Activated T-helper 9 cell treated with anti-CD3 and anti-CD28 coated beads, Interleukin-2, amount 50 U/mL, for 16 hours (primary cell): ENCODE results near the gene SYNPR.

Experiments used
- DNase-seq: peaks from one replicate; pipeline ENCODE4 v3.0.0-alpha.2; 2020; ENCODE audit warnings: low read depth

The SYNPR gene

DNA sequence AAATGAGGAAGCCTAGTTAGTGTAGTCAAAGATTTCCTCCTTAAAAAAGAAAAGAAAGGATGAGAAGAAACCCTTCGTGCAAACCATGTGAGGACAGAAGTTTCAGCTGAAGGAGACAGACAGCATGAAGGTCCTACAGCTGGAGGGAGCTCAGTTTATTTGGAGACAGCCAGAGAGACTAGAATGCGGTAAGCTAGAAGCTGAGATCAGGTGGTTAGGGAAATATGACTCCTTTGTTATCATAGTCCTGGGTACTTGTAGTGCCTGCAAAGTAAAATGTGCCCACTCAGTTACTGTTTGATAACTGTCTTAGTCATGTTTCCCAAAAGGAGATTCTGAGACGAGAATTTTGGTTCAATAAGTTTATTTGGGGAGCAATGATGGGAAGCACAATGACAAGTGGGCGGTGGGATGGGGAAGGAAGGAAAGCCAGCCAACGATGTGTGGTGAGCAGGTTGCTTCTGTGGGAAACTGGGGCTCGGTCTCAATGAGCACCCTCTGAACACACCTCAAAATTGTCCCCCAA lies 195.6 kb downstream of the SYNPR start:
- DNase-seq = no peak

DNA sequence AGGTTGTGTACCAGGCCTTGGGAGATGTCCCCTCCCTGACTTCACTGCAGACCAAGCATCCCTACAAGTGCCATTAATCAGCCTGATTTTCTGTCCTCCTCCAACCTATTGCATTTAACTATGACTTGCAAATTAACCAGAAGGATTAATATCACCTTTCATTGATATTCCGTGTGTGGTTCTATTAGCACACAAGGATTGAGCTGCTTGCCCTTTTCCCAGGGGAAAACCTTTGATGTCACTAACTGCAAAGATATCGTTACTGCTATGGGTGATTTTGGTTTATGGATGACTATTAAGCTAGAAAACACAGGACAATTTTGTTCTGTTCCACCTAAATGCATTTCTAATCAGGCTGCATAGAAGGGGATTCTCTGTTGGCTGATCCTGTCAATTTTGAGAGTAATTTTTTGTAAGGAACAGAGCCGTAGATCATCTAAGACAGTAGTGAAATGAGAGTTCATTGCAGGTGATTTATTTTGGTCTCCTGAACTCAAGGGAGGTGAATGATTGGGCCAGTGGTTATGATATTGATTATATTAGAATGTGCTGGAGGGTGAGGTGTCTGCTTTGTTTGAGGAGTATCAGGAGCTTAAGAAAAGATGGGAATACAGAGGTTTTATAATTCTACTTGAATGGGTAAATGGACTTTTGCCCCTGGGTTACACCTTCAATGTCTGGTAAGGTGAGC lies 196.9 kb downstream of the SYNPR start:
- DNase-seq = no peak

GRCh38 chr3:63477494-63478129 lies 199.5 kb downstream of the SYNPR start:
- DNase-seq = no peak

DNA sequence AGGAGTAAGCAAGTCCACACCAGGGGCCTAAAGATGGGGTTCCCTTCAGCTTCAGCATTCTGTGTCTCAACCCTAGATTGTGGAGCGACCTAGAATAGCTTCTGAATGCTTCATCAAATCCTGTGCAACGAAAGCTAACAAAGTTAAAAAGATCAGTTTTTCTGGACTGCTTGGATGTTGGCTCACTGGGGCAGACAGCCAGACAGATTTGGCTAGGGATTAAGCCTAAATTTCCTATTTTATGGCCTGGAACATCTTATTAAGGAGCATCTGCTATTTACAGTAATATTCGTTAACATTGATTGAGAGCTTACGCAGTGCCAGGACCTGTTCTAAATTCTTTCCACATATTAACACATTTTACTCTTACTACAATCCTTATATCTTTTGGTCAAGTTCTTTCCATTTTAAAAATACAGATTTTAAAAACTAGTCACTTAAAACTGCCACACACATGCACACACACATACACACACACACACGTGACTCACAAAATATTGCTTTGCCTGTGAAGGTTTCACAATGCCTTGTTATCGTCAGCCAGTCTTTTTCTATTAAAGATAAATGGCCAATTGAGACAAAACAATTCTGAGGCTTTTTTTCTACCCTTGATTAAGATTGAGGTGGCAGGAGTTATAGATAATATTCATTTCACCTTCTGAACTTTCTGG lies 201.0 kb downstream of the SYNPR start:
- no peak for DNase-seq

GRCh38 chr3:63479661-63480035 lies 201.5 kb downstream of the SYNPR start:
- no peak for DNase-seq

GRCh38 chr3:63481627-63482026 lies 203.5 kb downstream of the SYNPR start:
- no peak for DNase-seq

DNA sequence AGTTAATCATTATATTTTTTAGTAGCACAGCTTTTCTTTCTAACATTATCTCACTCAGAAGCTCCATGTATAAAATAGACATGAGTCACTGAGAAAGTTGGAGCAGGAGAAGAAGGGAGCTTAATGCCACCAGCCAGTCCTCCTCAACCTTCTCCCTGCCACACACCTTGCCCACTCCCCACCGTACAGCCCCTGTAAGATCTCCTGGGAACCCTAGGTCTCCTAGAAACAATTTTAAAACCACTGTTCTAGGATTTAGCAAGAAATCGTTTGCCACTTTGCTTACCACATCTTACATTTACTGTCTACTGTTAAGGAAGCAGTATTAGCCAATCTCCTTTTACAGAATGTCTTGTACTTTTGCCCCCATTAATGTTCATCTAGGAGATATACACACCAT lies 204.2 kb downstream of the SYNPR start:
- no peak for DNase-seq

GRCh38 chr3:63492464-63492863 lies 214.4 kb downstream of the SYNPR start:
- DNase-seq = no peak

DNA sequence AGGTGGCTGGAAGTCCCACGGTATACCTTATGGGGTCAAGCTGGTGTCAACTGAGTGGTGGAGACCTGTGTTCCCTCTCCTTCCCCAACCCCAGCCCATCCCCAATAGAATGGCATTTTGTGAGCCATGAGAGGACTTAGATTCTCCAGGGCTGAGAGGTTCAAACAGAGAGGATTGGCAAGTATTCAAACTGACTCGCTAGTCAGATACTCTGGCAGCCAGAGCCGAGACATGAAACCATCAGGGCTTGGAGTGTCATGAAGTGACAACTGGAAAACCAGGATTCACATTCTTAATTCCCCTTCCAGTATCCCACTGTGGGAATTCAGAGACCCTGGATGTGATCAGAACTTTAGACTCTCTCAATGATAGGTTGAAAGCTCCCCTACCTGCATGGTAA lies 215.0 kb downstream of the SYNPR start:
- DNase-seq = no peak

GRCh38 chr3:63494646-63495045 lies 216.5 kb downstream of the SYNPR start:
- DNase-seq = no peak

DNA sequence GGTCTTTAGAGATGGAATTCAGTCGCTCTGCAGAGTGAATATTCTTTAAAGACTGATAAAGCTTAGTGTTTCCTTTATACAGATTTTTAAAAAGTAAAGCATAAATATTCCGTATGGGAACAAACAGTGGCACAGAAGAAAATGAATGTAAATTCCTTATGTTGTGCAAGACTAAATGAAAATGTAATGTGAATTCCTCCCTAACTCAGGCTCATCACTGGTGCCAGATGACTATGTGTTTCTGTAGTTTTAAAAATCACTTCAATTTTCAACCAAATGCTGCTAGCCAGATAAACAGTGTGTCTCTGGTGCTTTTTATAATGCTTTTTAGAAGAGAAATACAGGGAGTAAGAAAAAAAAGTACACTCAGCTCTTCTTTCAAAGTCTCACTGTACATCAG lies 219.5 kb downstream of the SYNPR start:
- DNase-seq = no peak

- DNase-seq = no peak
Measured at GRCh38 chr3:63500196-63500595, 222.1 kb downstream of the SYNPR start.

- no peak for DNase-seq
Measured at GRCh38 chr3:63508305-63508704, 230.2 kb downstream of the SYNPR start.

DNA sequence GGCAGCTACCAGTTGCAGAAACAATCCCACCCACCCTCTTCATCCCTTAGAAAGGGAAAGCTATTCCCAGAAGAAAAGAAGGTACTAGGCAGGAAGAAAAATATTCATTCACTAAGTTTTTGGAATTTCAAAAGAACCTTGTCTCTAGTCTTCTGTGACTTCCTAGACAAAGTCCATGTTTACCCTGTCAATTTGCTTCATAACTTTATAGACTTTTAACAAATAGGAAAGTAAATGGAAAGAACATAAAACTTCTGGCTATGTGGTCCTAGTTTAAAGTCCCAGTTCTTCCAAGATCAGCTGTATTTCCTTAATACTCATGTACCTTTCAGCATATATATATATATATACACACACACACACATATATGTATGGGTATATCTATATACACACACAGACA lies 230.7 kb downstream of the SYNPR start:
- no peak for DNase-seq

DNA sequence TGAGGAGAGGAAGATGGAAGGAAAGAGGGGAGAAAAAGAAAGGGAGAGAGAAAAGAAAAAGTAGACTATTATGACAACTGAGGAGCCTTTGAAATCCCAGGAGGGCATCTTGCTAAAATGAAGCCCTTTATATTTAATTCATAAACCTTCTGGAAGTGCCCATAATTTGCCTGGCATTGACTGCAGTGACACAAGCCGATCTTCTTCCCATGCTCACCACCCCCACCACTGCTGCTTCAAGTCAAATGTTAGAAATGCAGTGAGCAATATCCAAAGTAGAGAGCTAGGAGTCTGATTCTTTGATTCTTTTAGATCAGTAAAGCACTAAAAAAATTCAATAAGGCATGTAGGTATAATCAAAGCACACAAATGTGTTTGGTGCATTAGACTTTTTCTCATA lies 235.7 kb downstream of the SYNPR start:
- no peak for DNase-seq

DNA sequence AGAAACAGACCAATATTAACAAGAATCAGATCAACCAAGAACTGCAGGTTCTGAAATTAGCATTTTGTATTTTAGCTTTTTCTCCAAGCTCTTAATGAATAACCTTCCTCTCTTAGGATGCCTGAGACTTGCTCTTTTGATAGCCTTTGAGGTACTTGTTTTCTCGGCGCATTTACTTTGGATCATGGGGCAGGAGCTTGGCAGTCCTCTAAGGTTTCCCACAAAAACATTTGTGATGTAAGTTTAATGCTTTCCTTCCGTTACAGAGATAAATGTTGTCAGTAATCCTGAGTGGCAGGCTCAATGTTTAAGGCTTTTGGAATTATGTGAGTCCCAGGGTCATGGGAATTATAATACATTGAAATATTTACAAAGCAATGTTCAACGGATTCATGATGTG lies 236.6 kb downstream of the SYNPR start:
- DNase-seq = no peak

DNA sequence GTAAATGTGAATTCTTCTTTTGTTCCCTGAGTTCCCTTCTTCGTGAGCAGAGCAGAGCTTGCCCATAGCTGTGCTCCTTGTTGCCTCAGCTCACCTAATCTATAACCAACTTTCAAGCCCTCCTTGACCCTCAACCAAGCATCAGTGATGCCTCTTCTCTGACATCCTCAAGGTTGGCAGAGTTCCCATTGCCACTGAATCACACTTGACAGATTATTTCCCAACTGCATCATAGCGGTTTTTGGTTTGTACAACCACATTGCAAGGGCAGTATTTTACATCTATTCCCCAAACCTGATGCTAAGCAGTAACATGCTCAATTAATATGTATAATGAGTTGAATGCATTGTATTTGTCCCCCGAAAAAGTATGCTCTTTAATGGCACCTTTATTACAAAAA lies 241.3 kb downstream of the SYNPR start:
- no peak for DNase-seq

DNA sequence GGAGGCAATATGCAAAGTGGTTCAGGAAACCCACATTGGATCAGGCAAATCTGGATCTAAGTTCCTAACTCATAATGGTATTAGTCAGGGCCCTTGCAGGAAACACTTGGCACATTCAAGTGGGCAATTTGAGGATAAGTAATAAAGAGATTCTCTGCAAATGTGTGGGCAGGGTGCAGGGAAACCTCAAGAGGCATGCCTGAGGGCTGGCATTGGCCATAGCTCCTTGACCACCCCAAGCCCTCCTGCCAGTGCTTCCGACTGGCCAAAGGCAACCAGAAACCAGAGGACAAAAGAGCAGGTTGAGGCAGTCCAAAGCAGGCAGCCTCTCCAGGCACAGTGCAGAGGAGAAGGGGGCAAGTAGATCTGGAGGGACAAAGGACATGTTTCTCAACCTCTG lies 243.5 kb downstream of the SYNPR start:
- DNase-seq = no peak

DNA sequence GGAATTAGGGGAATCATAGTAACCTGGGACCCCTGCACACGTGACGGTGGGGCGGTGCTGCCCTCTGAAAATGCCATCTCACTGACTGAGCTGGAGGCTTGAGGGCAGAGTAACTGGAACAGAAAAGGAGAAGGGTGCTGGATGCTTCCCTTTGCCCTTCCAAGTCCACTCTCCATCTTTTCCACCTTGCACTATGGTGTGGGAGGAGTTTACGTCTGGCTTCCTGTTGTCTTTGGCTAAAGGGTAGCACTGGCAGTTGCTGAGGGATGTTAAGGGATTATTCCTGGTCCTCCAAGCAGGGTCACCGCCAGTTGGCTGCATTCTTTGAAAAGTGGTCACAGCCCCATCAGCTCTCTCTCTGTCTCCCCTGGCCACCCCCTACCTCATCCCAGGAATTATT lies 245.0 kb downstream of the SYNPR start:
- no peak for DNase-seq

DNA sequence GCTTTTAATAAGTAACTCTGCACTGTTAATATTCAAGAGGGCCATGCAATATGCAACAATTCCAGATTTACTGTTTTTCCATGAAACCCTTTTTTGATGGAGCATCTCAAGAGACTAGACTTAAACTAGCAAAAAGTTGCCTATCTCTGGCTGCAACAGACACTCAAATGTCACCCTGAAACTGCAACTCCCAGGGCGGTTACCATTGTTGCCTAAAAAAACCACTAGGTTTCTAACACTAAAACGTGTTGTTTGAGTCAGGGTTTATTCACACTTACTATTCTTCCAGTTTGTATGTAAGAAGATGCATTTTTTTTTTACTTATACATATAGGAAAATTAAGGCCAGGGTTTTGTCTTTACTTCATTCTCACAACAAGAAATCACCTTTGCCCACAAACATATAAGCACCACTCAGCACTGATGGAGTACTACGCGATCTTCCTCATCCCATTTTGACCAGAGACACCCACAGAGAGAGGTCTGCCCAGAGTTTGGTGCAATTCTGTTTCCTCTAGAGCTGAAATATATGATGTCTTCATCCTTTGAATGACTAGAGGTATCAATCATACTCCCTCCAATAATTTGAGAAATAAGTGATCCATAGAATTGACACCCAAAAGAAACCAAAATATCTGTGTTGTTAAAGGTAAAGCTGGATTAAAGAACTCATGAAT lies 250.4 kb downstream of the SYNPR start:
- no peak for DNase-seq

GRCh38 chr3:63532521-63532920 lies 254.4 kb downstream of the SYNPR start:
- DNase-seq = no peak

DNA sequence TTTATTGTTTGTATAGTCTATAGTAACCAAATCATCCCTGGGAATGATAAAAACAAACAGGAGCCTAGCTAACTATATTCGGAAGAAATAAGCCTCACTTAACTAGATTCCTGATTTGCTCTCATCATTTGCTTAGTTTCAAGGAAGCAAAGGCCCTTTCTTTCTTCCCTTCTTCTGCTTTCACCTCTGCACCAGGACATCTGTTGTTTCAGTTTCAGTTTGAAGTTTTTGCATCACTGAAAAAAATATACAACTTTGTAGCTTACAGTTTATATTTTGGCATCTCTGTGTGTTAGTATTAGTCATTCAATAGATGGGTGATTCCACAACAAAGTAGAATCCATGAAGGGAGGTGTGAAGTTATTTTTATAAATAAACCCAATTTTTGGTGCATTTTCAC lies 260.8 kb downstream of the SYNPR start:
- DNase-seq = no peak

DNA sequence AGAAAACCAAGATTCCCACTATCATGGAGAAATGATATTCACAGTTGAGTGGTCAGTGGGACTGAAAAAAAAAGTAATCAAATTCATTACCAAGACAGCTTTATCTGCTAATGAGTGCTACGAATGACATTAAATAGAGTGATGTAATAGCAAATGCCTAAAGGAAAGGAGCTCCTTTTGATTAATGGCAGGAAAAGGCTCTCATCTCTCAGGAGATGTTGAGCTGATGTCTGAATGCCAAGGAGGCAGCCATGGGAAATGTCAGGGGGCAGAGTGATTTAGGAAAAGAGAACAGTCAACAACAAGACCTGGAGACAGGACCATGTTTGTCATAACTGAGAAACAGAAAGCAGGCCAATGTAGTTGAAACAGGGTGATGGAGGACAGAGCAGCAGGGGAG lies 277.7 kb downstream of the SYNPR start:
- DNase-seq = no peak
